HG03439 (cell line): ENCODE measurements around the gene KCNK17.

ENCODE experiments used
- ATAC-seq: cut with Tn5 transposase; IDR thresholded peaks from one replicate; pipeline ENCODE4 v1.9.1; 2021; ENCODE audit warnings: mild to moderate bottlenecking, moderate library complexity; ENCODE audit not compliant: unreplicated experiment

KCNK17 gene

DNA sequence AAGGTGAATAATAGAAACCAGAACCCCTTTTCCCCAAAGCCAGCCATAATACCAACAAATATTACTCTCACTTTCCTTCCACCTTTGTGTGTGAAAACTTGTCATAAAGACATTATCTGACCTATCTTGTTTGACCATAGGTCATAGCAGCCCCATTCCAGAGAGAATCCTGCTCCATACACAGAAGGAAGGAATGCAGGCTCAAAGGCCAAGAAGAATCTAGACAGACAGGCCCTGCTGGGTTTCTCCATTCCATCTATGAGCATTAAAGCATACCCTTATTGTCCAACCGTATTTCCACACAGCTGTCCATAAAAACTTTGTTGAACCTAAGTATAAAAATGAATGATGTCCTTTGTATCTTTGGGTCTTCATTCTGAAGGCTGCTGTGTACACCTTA lies 44.3 kb downstream of the KCNK17 start:
- no peak for ATAC-seq

DNA sequence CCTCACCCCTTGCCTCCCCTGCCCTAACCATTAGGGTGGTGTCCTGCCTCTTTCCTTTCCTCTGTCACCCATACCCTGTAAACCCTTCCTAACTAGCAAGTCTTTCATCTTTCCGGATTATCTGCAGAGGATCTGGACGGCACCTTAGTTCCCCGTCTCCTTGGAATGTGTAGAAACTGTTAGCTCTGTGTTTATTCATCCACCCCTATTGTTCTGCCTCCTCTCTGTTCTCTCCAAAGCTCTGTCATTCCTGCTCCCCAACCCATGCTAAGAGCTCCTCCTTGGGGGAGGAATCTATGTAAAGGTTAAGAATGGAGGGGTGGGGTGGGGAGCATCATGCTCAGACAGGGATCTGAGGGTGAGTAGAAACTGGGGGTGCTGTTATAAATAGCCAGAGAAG lies 45.5 kb downstream of the KCNK17 start:
- ATAC-seq = no peak

DNA sequence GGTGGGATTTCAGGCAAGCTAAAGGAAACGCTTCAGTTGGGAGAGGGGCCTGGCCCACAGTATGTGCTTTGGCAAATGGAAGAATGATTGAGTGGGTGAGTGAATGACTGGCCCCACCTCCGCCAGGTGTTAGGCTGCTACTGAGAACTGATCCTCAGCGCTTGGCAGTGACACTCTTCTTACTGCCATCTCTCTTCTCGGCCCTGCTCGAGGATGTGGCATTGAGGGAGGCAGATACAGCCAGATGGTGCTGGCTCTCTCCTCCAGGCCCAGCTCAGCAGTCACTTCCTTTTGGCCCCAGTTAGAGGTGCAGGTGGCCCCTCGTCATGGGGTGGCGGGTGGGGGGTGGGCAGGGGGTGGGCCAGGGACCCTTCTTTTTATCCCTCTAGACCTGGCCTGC lies 46.0 kb downstream of the KCNK17 start:
- no peak for ATAC-seq

DNA sequence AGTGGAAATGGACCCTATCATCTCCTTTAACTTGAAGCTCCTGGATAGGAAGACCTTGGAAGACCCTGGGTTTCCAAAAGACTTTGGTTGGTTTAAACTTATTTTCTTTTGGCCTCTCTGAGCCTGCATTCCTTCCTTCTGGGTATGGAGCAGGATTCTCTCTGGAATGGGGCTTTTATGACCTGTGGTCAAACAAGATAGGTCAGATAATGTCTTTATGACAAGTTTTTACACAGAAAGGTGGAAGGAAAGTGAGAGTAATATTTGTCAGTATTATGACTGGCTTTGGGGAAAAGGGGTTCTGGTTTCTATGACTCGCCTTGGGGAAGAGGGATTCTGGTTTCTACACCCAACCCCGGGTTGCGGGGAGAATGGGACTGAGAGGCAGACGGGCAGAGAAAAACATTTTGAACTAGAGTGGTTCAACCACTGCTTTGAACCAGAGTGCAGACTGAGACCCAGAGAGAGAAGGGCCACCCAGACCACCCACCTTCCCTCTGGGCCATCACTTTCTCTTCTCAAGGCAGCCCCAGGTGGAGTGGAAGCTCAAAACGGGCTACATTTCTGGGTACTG lies 47.4 kb downstream of the KCNK17 start:
- ATAC-seq = no peak

DNA sequence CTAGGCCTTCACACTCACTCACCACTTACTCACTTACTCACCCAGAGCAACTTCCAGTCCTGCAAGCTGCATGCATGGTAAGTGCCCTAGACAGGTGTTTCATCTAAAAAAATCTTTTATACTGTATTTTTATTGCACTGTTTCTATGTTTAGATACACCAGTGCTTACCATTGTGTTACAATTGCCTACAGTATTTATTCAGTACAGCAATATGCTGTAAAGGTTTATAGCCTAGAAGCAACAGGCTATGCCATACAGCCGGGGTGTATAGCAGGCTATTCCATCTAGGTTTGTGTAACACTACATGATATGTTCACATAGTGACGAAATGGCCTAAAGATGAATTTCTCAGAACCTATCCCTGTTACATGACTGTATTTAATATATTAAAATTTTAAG lies 47.8 kb downstream of the KCNK17 start:
- no peak for ATAC-seq

DNA sequence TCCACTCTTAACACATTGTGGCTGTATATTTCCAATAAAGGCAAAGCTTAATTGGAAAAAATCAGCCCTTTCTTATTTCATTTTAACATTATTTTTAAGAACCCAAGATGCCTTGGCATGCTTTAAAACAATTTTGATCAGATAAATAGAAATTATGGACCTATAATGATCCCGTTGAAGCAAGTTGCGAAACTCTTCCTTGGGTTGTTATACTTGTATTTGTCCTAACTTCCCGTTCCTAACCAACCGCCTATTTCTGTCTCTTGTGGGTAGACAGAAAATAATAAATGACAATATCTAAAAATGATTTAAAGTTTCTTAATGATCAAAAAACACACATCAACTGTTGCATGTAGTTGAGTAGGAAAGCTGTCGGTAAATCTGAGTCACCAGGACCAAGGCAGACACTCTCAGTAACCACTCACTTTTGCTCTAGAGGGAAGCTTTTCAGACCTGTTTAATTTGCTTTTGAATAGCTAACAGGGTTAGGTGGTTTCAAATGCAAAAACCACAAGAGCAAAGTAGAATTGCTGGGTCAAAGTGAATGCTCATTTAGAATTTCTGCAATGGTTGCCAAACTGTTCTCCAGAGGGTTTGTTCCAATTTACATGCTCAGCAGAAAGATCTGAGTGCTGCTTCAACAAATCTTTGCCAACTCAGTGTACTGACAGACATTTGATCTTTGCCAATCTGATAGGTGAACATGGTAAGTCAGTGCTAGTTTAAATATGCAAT lies 50.7 kb downstream of the KCNK17 start:
- no peak for ATAC-seq

DNA sequence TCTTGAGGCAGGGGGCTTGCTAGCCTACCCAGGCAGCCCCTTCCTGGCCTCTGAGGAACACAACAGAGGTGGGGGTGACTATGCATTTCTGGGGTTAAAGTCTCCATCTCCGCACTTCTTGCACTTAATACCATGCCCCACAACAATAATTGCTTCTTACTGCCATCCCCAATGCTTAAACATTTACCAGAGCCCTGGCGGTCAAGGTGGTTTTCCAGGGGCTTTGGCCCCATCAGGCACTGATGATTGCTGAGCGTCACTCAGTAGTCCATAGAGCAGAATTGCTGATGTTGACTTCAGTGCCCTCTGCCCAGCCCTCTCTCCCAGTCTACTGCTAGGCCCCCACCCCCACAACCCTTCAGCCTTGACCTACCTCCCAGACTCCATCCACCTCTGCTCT lies 52.5 kb downstream of the KCNK17 start:
- ATAC-seq = no peak

DNA sequence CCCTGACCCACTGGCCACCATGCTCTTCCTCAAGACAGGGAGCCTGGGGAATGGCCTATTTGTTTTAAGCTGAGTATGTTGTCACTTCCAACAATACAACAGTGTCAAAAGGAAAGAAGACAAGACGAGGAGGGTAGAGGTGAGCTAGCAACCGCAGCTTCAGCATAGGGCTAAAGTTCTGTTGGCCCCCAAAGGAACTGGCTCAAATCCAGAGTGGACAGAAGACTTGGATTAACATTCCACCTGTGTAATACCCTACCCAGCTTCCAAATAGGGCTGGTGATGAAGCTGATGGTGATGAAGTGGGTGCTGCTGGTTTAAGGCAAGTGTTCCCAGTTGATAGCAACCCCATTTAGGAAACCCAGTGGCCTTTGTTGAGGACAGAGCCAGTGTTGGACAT lies 53.3 kb downstream of the KCNK17 start:
- ATAC-seq = no peak

DNA sequence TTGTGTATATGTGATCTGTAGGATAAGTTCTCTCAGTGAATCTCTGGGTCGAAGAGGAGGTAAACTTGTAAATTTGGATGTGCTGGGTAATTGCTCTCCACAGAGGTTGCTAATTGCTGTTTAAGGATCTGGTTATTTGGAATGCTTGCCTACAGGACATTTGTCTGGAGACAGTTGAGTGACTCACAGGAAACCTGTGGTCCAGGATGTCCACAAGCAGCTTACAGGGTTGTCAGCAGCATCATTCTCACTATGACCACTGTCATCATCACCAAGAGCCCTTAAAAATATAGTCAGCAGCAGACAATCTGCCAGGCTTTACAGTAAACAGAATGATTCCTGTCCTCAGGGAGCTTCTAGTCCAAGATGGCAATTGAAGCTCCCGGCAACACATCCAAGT lies 53.8 kb downstream of the KCNK17 start:
- ATAC-seq = no peak

DNA sequence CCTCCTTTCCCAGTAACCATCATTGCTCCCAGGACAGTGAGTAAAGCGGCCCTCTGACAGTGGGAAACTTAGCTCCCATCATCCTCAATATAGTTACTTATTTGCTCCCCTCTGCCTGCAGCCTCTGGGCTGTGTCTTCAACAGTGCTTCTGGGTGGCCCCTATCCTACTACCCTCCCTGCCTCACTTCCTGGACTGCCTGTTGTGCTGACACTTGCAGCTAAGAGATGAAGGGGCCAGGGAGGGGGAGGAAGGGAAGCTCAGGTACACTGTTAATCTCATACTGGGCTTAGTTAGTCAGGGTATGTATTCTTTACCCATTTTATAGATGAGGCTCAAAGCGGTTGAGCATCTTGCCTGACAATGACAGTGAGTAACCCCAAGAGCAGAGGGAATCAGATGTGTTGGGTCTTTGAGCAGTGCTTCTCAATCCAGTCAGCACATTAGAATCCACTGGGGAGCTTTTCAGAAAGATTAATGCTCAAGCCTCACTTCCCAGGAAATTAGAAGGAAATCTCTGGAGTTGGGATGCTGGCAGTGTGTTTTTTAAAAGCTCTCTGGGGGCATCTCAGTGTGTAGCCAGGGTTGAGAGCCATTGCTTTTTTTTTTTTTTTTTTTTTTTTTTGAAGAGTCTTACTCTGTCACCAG lies 57.8 kb downstream of the KCNK17 start:
- no peak for ATAC-seq

DNA sequence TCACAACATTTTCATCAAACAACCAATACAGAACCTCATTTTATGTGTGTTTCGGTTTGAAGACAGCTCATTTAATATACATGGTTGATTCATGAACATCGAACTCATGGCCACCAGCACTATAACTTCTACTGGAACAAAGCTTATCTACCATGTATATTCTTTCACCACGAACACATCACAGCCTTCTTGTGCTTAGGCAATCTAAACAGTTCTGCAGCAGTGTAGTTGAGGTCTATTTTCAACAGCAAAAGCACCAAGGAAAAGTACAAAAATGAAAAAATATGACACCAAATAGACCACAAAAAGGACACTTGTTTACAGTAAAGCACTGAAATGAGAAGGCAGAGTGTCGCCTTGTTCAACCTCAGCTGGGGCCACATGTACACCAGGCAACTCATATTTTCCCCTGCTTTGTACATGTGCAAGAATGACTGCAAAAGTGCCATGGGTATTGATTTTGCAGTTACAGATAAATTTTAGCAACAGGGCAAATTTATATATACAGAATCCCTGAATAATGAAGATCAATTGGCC lies 59.2 kb downstream of the KCNK17 start:
- no peak for ATAC-seq

DNA sequence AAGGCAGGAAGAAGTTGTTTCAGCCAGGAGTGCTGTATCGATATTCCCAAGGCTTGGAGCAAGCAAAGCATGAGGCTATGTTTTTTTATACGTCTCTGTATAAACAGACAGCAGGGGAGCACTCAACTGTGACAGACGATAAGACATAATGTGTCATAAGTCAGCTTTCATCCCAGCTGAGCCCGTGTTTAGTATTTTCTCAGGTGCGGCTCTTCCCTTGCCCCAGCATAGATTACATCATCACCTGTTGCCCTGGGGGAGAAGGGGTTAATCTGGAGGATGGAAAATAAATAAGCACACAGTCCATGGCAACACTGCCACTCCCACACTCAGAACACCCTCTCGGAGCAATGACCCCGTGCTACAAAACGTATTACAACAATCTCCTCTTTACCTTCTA lies 62.8 kb downstream of the KCNK17 start:
- no peak for ATAC-seq

DNA sequence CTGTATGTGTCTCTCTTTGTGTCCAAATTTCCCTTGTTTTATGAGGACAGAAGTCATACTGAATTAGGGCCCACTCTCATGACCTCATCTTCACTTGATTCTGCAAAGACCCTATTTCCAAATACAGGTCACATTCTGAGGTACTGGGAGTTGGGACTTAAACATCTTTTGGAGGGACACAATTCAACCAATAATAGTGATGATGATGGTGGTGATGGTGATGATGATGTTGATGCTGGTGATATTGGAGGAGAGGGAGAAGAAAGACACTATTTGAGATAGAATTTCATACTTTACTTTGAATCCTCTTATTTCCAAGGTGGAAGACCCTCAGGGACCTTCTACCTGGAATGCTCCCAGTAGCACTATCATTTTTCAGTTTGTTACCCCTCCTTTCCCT lies 63.7 kb downstream of the KCNK17 start:
- no peak for ATAC-seq

DNA sequence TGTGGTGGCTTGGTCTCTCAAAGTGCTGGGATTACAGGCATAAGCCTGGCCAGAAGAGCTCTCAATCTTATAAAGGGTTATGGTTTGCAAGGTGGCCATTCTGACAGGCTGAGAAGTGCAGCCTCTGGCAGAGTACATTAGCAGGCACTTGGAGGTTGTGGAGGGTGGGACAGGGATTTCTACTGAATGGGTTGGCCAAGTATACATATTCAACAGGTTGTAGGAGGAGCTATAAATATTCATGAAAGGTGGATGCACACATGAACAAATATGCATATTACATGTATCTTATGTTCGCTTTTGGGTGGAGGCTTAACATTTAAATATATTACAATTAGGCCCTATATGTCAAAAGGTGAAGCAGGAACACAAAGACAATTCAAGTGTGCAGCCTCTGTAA lies 64.9 kb downstream of the KCNK17 start:
- ATAC-seq = no peak
